ENCODE measurements around the gene NELL1. TPM values are rescaled to one million over a fixed set of nuclear protein-coding genes. Genes with fewer than 3 reads are reported as not detected.

The NELL1 gene
- total RNA-seq, 2 experiments from 2014 or later: not detected

DNA sequence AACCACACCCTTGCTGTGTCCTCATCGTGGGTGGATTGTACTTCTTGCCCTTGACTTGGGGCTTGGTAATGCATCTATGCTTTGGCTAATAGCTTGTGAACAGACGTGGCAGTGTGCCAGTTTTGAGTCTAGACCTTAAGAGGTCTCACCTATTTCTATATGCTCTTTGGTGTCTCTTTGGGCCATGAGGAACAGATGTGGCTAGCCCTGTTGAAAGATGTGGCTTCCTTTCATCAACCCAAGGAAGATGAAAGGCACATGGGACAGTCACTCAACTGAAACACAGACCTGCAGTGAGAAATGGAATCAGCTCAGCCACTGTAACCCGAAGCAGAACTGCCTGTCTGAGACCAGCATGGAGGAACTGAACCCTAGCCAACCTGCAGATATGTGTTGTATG is 7.9 kb upstream of the NELL1 start:
- ChIA-PET POLR2A (no interaction called here), CTCF (no interaction called here)
- Mint-ChIP-seq H3K27me3 (peaks cover 17% of the 10 kb centered on the region), H3K4me3 (no peak overlapping the region), H3K36me3 (ENCODE audit: low read depth) (no peaks in the 10 kb centered on the region), H3K9me3 (peaks cover 1% of the 10 kb centered on the region), H3K4me1 (ENCODE audit: low read depth) (no peaks in the 10 kb centered on the region), H3K27ac (no peak overlapping the region)
- DNase-seq (no peak), ATAC-seq (no peak)
- intact Hi-C loops (cut with micrococcal nuclease): no loop called here
- TF ChIP-seq, protein P1, sequence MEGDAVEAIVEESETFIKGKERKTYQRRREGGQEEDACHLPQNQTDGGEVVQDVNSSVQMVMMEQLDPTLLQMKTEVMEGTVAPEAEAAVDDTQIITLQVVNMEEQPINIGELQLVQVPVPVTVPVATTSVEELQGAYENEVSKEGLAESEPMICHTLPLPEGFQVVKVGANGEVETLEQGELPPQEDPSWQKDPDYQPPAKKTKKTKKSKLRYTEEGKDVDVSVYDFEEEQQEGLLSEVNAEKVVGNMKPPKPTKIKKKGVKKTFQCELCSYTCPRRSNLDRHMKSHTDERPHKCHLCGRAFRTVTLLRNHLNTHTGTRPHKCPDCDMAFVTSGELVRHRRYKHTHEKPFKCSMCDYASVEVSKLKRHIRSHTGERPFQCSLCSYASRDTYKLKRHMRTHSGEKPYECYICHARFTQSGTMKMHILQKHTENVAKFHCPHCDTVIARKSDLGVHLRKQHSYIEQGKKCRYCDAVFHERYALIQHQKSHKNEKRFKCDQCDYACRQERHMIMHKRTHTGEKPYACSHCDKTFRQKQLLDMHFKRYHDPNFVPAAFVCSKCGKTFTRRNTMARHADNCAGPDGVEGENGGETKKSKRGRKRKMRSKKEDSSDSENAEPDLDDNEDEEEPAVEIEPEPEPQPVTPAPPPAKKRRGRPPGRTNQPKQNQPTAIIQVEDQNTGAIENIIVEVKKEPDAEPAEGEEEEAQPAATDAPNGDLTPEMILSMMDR (IDR thresholded peaks at IDR 0.05): no peak

- POLR2A ChIA-PET: no interaction called here
- Mint-ChIP-seq H3K27me3 (peaks cover 17% of the 10 kb centered on the region), H3K4me1 (ENCODE audit: low read depth) (no peaks in the 10 kb centered on the region), H3K36me3 (ENCODE audit: low read depth) (no peaks in the 10 kb centered on the region), H3K4me3 (no peak overlapping the region), H3K9me3 (peaks cover 1% of the 10 kb centered on the region), H3K27ac (no peak overlapping the region)
- intact Hi-C loops (cut with micrococcal nuclease): no loop called here
- TF ChIP-seq, protein P1 (IDR thresholded peaks at IDR 0.05): no peak
- DNase-seq (no peak), ATAC-seq (no peak)
- CTCF ChIA-PET: no interaction called here
Measured at GRCh38 chr11:20661850-20662249, 7.5 kb upstream of the NELL1 start.

DNA sequence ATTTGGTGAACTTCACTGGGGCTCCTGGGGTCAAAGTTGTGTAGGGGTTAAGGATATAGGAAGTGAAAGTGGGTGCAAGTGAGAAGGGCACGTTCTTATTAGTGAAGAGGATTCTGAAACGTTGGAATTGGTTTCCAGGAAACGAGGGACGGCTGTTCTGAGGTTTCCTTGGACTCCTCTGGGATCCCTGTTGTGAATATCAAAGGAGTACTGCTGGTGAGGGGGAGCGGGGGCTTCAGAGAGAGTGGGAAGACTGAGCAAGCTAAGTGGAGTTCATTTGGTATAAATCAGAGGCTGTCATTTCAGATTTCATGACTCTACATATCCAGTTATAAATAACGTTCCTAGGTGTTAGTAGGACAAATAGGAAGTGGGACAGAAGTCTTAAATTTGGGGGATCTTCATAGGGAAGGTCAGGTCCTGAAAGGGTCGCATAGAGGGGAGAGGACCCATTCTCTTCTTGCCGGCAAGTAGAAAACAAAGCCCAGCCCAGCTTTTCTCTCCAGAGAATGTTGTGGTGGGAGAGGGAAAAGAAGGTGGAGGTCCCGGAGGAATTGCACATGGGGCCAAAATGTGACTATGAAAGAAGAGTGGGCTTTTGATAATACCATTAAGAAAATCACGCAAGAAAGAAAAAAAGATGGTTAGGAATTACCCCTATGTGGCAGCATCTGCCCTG is 1.1 kb upstream of the NELL1 start:
- peaks cover 51% of the 10 kb centered on the region for H3K27me3 Mint-ChIP-seq
- no peak for DNase-seq

GRCh38 chr11:20669820-20670684 is 666 bp downstream of the NELL1 start:
- POLR2A ChIA-PET: no interaction called here
- ATAC-seq (no peak), DNase-seq (no peak)
- H3K27me3 Mint-ChIP-seq: peaks cover 52% of the 10 kb centered on the region
- no peak overlapping the region for H3K4me3 Mint-ChIP-seq
- intact Hi-C loops (cut with micrococcal nuclease): no loop called here
- H3K4me1 Mint-ChIP-seq (ENCODE audit: low read depth): no peaks in the 10 kb centered on the region
- H3K27ac Mint-ChIP-seq: no peak overlapping the region
- TF ChIP-seq, protein P1 (IDR thresholded peaks at IDR 0.05): no peak
- CTCF ChIA-PET: interaction anchor here (5.3 kb wide), 1 partner anchor 21 kb away, joined by 35 read pairs; no protein-coding TSS in a partner anchor
- no peaks in the 10 kb centered on the region for H3K9me3 Mint-ChIP-seq
- H3K36me3 Mint-ChIP-seq (ENCODE audit: low read depth): no peaks in the 10 kb centered on the region

More for the DNA sequence above, 1.1 kb upstream of the NELL1 start:
- intact Hi-C loops (cut with micrococcal nuclease): no loop called here
- H3K9me3 Mint-ChIP-seq: no peaks in the 10 kb centered on the region
- H3K36me3 Mint-ChIP-seq (ENCODE audit: low read depth): no peaks in the 10 kb centered on the region
- ChIA-PET CTCF (interaction anchor here (0.6 to 1.3 kb wide), 2 partner anchors 20 to 31 kb away, joined by 3 to 5 read pairs; no protein-coding TSS in a partner anchor), POLR2A (no interaction called here)
- no peak for ATAC-seq
- H3K4me1 Mint-ChIP-seq (ENCODE audit: low read depth): no peaks in the 10 kb centered on the region
- TF ChIP-seq, protein P1 (IDR thresholded peaks at IDR 0.05): no peak
- H3K4me3 Mint-ChIP-seq: no peak overlapping the region
- H3K27ac Mint-ChIP-seq: no peak overlapping the region

- no peak for ATAC-seq
- Mint-ChIP-seq H3K27me3 (peaks cover 47% of the 10 kb centered on the region), H3K27ac (no peak overlapping the region), H3K4me3 (no peak overlapping the region), H3K9me3 (no peaks in the 10 kb centered on the region), H3K36me3 (ENCODE audit: low read depth) (no peaks in the 10 kb centered on the region), H3K4me1 (ENCODE audit: low read depth) (no peaks in the 10 kb centered on the region)
- TF ChIP-seq, protein P1 (IDR thresholded peaks at IDR 0.05): no peak
- ChIA-PET CTCF (interaction anchor here (0.8 to 5.3 kb wide), 5 partner anchors 14 to 71 kb away, joined by 3 to 35 read pairs (median 4); no protein-coding TSS in a partner anchor), POLR2A (no interaction called here)
- intact Hi-C loops (cut with micrococcal nuclease): no loop called here
- no peak for DNase-seq
Measured at GRCh38 chr11:20670932-20671403, 1.6 kb downstream of the NELL1 start.
